H9 (cell line): Measurements from ENCODE around the gene KIF26B. TPM values are rescaled to one million over a fixed set of nuclear protein-coding genes. Genes with fewer than 3 reads are reported as not detected.

Experiments
- DNase-seq: peaks from one replicate; pipeline ENCODE4 v3.0.0-alpha.2; 2017
- H2AFZ ChIP-seq: one replicate; pipeline ENCODE4 v1.6.1; 2013; ENCODE audit warnings: mild to moderate bottlenecking, low read length, control low read depth, moderate library complexity
- H2AK5ac ChIP-seq: 2 replicates; pipeline ENCODE4 v1.6.1; 2013; ENCODE audit warnings: low read length, control low read depth, mixed read lengths; ENCODE audit not compliant: insufficient read length
- H2BK120ac ChIP-seq: one replicate; pipeline ENCODE4 v1.6.1; 2013; ENCODE audit warnings: low read depth, mild to moderate bottlenecking, low read length, control low read depth, inconsistent platforms; ENCODE audit not compliant: poor library complexity, severe bottlenecking
- H2BK12ac ChIP-seq: 2 replicates; pipeline ENCODE4 v1.6.1; 2013; ENCODE audit warnings: low read length, control low read depth, mixed read lengths, low read depth; ENCODE audit not compliant: insufficient read length
- H2BK15ac ChIP-seq: 2 replicates; pipeline ENCODE4 v1.6.1; 2013; ENCODE audit warnings: low read depth, low read length, control low read depth
- H2BK20ac ChIP-seq: one replicate; pipeline ENCODE4 v1.6.1; 2013; ENCODE audit warnings: low read depth, mild to moderate bottlenecking, low read length, control low read depth, inconsistent platforms; ENCODE audit not compliant: poor library complexity, severe bottlenecking
- H2BK5ac ChIP-seq: 2 replicates; pipeline ENCODE4 v1.6.1; 2013; ENCODE audit warnings: low read length, control low read depth, mixed read lengths; ENCODE audit not compliant: insufficient read length
- H3K14ac ChIP-seq: 2 replicates; pipeline ENCODE4 v1.6.1; 2013; ENCODE audit warnings: low read length, control low read depth; ENCODE audit not compliant: insufficient read depth
- H3K18ac ChIP-seq: 2 replicates; pipeline ENCODE4 v1.6.1; 2013; ENCODE audit warnings: low read depth, mild to moderate bottlenecking, mixed read lengths, low read length, control low read depth; ENCODE audit not compliant: insufficient read length
- H3K23ac ChIP-seq: 2 replicates; pipeline ENCODE4 v1.6.1; 2013; ENCODE audit warnings: low read length, control low read depth, mixed read lengths, low read depth; ENCODE audit not compliant: insufficient read length
- H3K23me2 ChIP-seq: 2 replicates; pipeline ENCODE4 v1.6.1; 2013; ENCODE audit warnings: low read depth, mild to moderate bottlenecking, mixed read lengths, low read length, control low read depth; ENCODE audit not compliant: insufficient read length, poor library complexity, severe bottlenecking
- H3K27ac ChIP-seq: 2 replicates; pipeline ENCODE4 v1.5.1; 2013; ENCODE audit warnings: low read length, control low read depth, mixed read lengths, low read depth; ENCODE audit not compliant: insufficient read length
- H3K27me3 ChIP-seq: 2 replicates; pipeline ENCODE4 v1.6.1; 2013; ENCODE audit warnings: low read length, control low read depth, inconsistent platforms; ENCODE audit not compliant: insufficient read depth
- H3K4ac ChIP-seq: 2 replicates; pipeline ENCODE4 v1.6.1; 2013; ENCODE audit warnings: low read depth, mild to moderate bottlenecking, control low read depth, inconsistent platforms, low read length, moderate library complexity
- H3K4me1 ChIP-seq: 2 replicates; pipeline ENCODE4 v1.6.1; 2013; ENCODE audit warnings: low read length, control low read depth, inconsistent platforms; ENCODE audit not compliant: insufficient read depth
- H3K4me2 ChIP-seq: 2 replicates; pipeline ENCODE4 v1.6.1; 2013; ENCODE audit warnings: low read length, control low read depth, mixed read lengths; ENCODE audit not compliant: insufficient read length, insufficient read depth
- H3K56ac ChIP-seq: 2 replicates; pipeline ENCODE4 v1.6.1; 2013; ENCODE audit warnings: low read depth, mild to moderate bottlenecking, mixed read lengths, low read length, control low read depth; ENCODE audit not compliant: insufficient read length
- H3K79me1 ChIP-seq: 2 replicates; pipeline ENCODE4 v1.6.1; 2013; ENCODE audit warnings: low read depth, mild to moderate bottlenecking, moderate library complexity, low read length, control low read depth, inconsistent platforms; ENCODE audit not compliant: insufficient read depth, poor library complexity, severe bottlenecking
- H3K79me2 ChIP-seq: 2 replicates; pipeline ENCODE4 v1.6.1; 2013; ENCODE audit warnings: low read length, control low read depth, inconsistent platforms; ENCODE audit not compliant: insufficient read depth
- H3K9ac ChIP-seq: 2 replicates; pipeline ENCODE4 v1.6.1; 2013; ENCODE audit warnings: low read length, control low read depth, mixed read lengths; ENCODE audit not compliant: insufficient read length; ENCODE audit errors: extremely low read depth
- H3K9me3 ChIP-seq: one replicate; pipeline ENCODE4 v1.6.1; 2013; ENCODE audit warnings: low read depth, low read length, inconsistent platforms; ENCODE audit not compliant: control insufficient read depth
- H3T11ph ChIP-seq: one replicate; pipeline ENCODE4 v1.6.1; 2013; ENCODE audit warnings: mild to moderate bottlenecking, low read length, control low read depth, inconsistent platforms
- H4K20me1 ChIP-seq: one replicate; pipeline ENCODE4 v1.6.1; 2013; ENCODE audit not compliant: control insufficient read depth, insufficient read length, insufficient read depth
- H4K5ac ChIP-seq: 2 replicates; pipeline ENCODE4 v1.6.1; 2013; ENCODE audit warnings: low read depth, mild to moderate bottlenecking, mixed read lengths, low read length, control low read depth; ENCODE audit not compliant: insufficient read length
- H4K8ac ChIP-seq: replicated peaks from 2 replicates; pipeline ENCODE4 v1.6.1; 2013; ENCODE audit warnings: low read length, control low read depth, mixed read lengths, low read depth; ENCODE audit not compliant: insufficient read length
- H4K91ac ChIP-seq: 2 replicates; pipeline ENCODE4 v1.6.1; 2013; ENCODE audit warnings: low read depth, mild to moderate bottlenecking, moderate library complexity, mixed read lengths, low read length, control low read depth; ENCODE audit not compliant: insufficient read length
- H3K27ac Mint-ChIP-seq, 3 experiments: 2 replicates in 2 of 3; 3 replicates in 1 of 3; pipeline ENCODE4 v1.8.0; 2020 to 2021; ENCODE audit warnings: mixed read lengths in 3 of 3, mild to moderate bottlenecking in 1 of 3, moderate library complexity in 1 of 3
- H3K27me3 Mint-ChIP-seq: 2 replicates; pipeline ENCODE4 v1.8.0; 2021; ENCODE audit warnings: low read depth, mild to moderate bottlenecking, moderate library complexity, mixed read lengths
- H3K36me3 Mint-ChIP-seq, 3 experiments: 2 replicates in 2 of 3; 3 replicates in 1 of 3; pipeline ENCODE4 v1.8.0; 2020 to 2021; ENCODE audit warnings: low read depth in 3 of 3, mixed read lengths in 3 of 3; ENCODE audit not compliant: insufficient read depth in 1 of 3
- H3K4me1 Mint-ChIP-seq, 2 experiments: 2 replicates each; pipeline ENCODE4 v1.8.0; 2020; ENCODE audit warnings: mixed read lengths in 2 of 2
- H3K4me3 Mint-ChIP-seq, 2 experiments: 2 replicates in 1 of 2; 3 replicates in 1 of 2; pipeline ENCODE4 v1.8.0; 2020 to 2021; ENCODE audit warnings: mild to moderate bottlenecking in 2 of 2, mixed read lengths in 2 of 2, moderate library complexity in 1 of 2
- H3K9me3 Mint-ChIP-seq, 2 experiments: 2 replicates in 1 of 2; 3 replicates in 1 of 2; pipeline ENCODE4 v1.8.0; 2020; ENCODE audit warnings: mild to moderate bottlenecking in 2 of 2, mixed read lengths in 2 of 2, moderate library complexity in 1 of 2
- CTCF ChIP-seq: fragments of 200-600 bp; sonication (generic); conservative IDR thresholded peaks from 3 replicates; pipeline ENCODE4 v1.8.0; 2021; ENCODE audit warnings: antibody characterized with exemption, mild to moderate bottlenecking
- WGBS: extraction: QIAGEN DNeasy Blood & Tissue Kit; methylation state at CpG from one replicate; pipeline ENCODE4 v1.1.7; 2013; ENCODE audit warnings: missing lambda C conversion rate, low lambda C conversion rate, mixed read lengths; ENCODE audit not compliant: insufficient read length; ENCODE audit errors: extremely low coverage; 5-methylcytosine and 5-hydroxymethylcytosine counted together
- total RNA-seq: library from RNA; stranded (reverse); gene quantifications from 2 replicates; pipeline ENCODE4 v1.2.1, GENCODE V29; 2021

The KIF26B gene
- total RNA-seq, 1 experiment from 2014 or later = 0.13 TPM

GRCh38 chr1:245604979-245605378 lies 450.2 kb downstream of the KIF26B start:
- no CpG with 5 or more reads among the region's 9 CpGs for WGBS
- no peaks in the 10 kb centered on the region for H3K4me1 ChIP-seq
- H3K79me1 ChIP-seq = no peaks in the 10 kb centered on the region
- H3K4me1 Mint-ChIP-seq = peaks cover 0 to 3% of the 10 kb centered on the region in 2 experiments; a peak in 2 of 4 replicates
- no peak overlapping the region for H2AFZ ChIP-seq
- DNase-seq = no peak
- H2AK5ac ChIP-seq = no peak overlapping the region
- no peak overlapping the region for H3T11ph ChIP-seq
- H4K20me1 ChIP-seq = no peaks in the 10 kb centered on the region
- H3K36me3 Mint-ChIP-seq = no peaks in the 10 kb centered on the region
- no peak overlapping the region for H3K9ac ChIP-seq
- H3K79me2 ChIP-seq = no peaks in the 10 kb centered on the region
- TF ChIP-seq CTCF = no peak
- no peak overlapping the region for H3K4ac ChIP-seq
- H3K14ac ChIP-seq = no peak overlapping the region
- no peaks in the 10 kb centered on the region for H3K27me3 ChIP-seq
- H4K8ac ChIP-seq = no peak overlapping the region
- no peak overlapping the region for H4K5ac ChIP-seq
- H3K27ac Mint-ChIP-seq = 0 out of 7 replicates have a peak overlapping the region, but pooled peaks of 1 of the 3 experiments have one; percentile 17
- no peak overlapping the region for H3K18ac ChIP-seq
- H3K4me2 ChIP-seq = no peak overlapping the region
- no peaks in the 10 kb centered on the region for H3K9me3 ChIP-seq
- no peak overlapping the region for H2BK12ac ChIP-seq
- H2BK15ac ChIP-seq = no peak overlapping the region
- no peak overlapping the region for H3K56ac ChIP-seq
- H2BK120ac ChIP-seq = no peak overlapping the region
- no peak overlapping the region for H2BK20ac ChIP-seq
- H4K91ac ChIP-seq = no peak overlapping the region
- no peaks in the 10 kb centered on the region for H3K9me3 Mint-ChIP-seq
- H3K4me3 Mint-ChIP-seq = no peak overlapping the region
- no peak overlapping the region for H2BK5ac ChIP-seq
- H3K27me3 Mint-ChIP-seq = peaks cover 2% of the 10 kb centered on the region; the same call in 1 of the 2 replicates
- H3K23ac ChIP-seq = no peak overlapping the region
- H3K27ac ChIP-seq = no peak overlapping the region
- H3K23me2 ChIP-seq = no peaks in the 10 kb centered on the region
